Stimulated activated effector memory CD8-positive, alpha-beta T cell treated with anti-CD3 and anti-CD28 coated beads, Interleukin-12 subunit alpha, Interleukin-12 subunit beta, amount 100 ng/mL, for 72 hours (primary cell): ENCODE results near the gene NBEAL2.

Experiments
- ATAC-seq: fragments of 150-1000 bp; cut with Tn5 transposase; 2 replicates; pipeline ENCODE4 v1.10.0; 2021
- DNase-seq, 2 donors: peaks; one replicate each; pipeline ENCODE4 v3.0.0; 2021 to 2022; ENCODE audit warnings: low spot score in 2 of 2
- H3K27ac Mint-ChIP-seq: one replicate; pipeline ENCODE4 v1.8.0; 2022; ENCODE audit warnings: mild to moderate bottlenecking, mixed read lengths
- H3K36me3 Mint-ChIP-seq: one replicate; pipeline ENCODE4 v1.8.0; 2022; ENCODE audit warnings: mild to moderate bottlenecking, mixed read lengths
- H3K4me1 Mint-ChIP-seq: one replicate; pipeline ENCODE4 v1.8.0; 2022; ENCODE audit warnings: mixed read lengths
- H3K4me3 Mint-ChIP-seq: one replicate; pipeline ENCODE4 v1.8.0; 2022; ENCODE audit warnings: mild to moderate bottlenecking, mixed read lengths
- H3K9me3 Mint-ChIP-seq: one replicate; pipeline ENCODE4 v1.8.0; 2022; ENCODE audit warnings: mixed read lengths

NBEAL2 gene

GRCh38 chr3:46985588-46985987 lies 6.1 kb downstream of the NBEAL2 start:
- no peaks in the 10 kb centered on the region for H3K9me3 Mint-ChIP-seq
- no peak for ATAC-seq
- DNase-seq, result no peak
- peaks cover 25% of the 10 kb centered on the region for H3K36me3 Mint-ChIP-seq
- peaks cover 92% of the 10 kb centered on the region for H3K4me1 Mint-ChIP-seq
- peak overlapping the region; percentile 96 for H3K27ac Mint-ChIP-seq
- no peak overlapping the region for H3K4me3 Mint-ChIP-seq

- Mint-ChIP-seq H3K4me3 (peak overlapping the region; percentile 75), H3K27ac (peak overlapping the region; percentile 96), H3K4me1 (peaks cover 93% of the 10 kb centered on the region), H3K9me3 (no peaks in the 10 kb centered on the region), H3K36me3 (peaks cover 31% of the 10 kb centered on the region)
- DNase-seq (no peak), ATAC-seq (no peak)
Measured at GRCh38 chr3:46986055-46986730, 6.7 kb downstream of the NBEAL2 start.

- H3K4me3 Mint-ChIP-seq, result peak overlapping the region; percentile 75
- peaks cover 90% of the 10 kb centered on the region for H3K4me1 Mint-ChIP-seq
- H3K9me3 Mint-ChIP-seq, result no peaks in the 10 kb centered on the region
- ATAC-seq (no peak), DNase-seq (no peak)
- peak overlapping the region; percentile 96 for H3K27ac Mint-ChIP-seq
- H3K36me3 Mint-ChIP-seq, result peaks cover 33% of the 10 kb centered on the region
Measured at GRCh38 chr3:46986782-46987310, 7.4 kb downstream of the NBEAL2 start.

- H3K4me1 Mint-ChIP-seq, result peaks cover 90% of the 10 kb centered on the region
- DNase-seq, result no peak
- no peaks in the 10 kb centered on the region for H3K9me3 Mint-ChIP-seq
- H3K27ac Mint-ChIP-seq, result peak overlapping the region; percentile 96
- ATAC-seq, result peak; percentile 36
- H3K36me3 Mint-ChIP-seq, result peaks cover 35% of the 10 kb centered on the region
- peak overlapping the region; percentile 75 for H3K4me3 Mint-ChIP-seq
Measured at GRCh38 chr3:46987319-46987742, 7.9 kb downstream of the NBEAL2 start.

- H3K9me3 Mint-ChIP-seq, result no peaks in the 10 kb centered on the region
- H3K4me1 Mint-ChIP-seq, result peaks cover 89% of the 10 kb centered on the region
- ATAC-seq (peak; percentile 95), DNase-seq (peak; percentile 73 to 92)
- H3K4me3 Mint-ChIP-seq, result peak overlapping the region; percentile 75
- peak overlapping the region; percentile 96 for H3K27ac Mint-ChIP-seq
- H3K36me3 Mint-ChIP-seq, result peaks cover 41% of the 10 kb centered on the region
Measured at GRCh38 chr3:46987743-46988401, 8.4 kb downstream of the NBEAL2 start.

GRCh38 chr3:46988616-46989015 lies 9.2 kb downstream of the NBEAL2 start:
- Mint-ChIP-seq H3K9me3 (no peaks in the 10 kb centered on the region), H3K4me1 (peaks cover 87% of the 10 kb centered on the region), H3K27ac (peak overlapping the region; percentile 96), H3K36me3 (peaks cover 34% of the 10 kb centered on the region), H3K4me3 (peak overlapping the region; percentile 75)
- ATAC-seq (no peak), DNase-seq (no peak)

GRCh38 chr3:46989146-46989810 lies 9.8 kb downstream of the NBEAL2 start:
- Mint-ChIP-seq H3K4me3 (peak overlapping the region; percentile 75), H3K9me3 (no peaks in the 10 kb centered on the region)

GRCh38 chr3:46990573-46991374 lies 11.3 kb downstream of the NBEAL2 start:
- peaks cover 36% of the 10 kb centered on the region for H3K36me3 Mint-ChIP-seq
- DNase-seq (no peak), ATAC-seq (no peak)
- H3K9me3 Mint-ChIP-seq, result no peaks in the 10 kb centered on the region
- H3K4me3 Mint-ChIP-seq, result no peak overlapping the region
- peaks cover 75% of the 10 kb centered on the region for H3K4me1 Mint-ChIP-seq
- peak overlapping the region; percentile 96 for H3K27ac Mint-ChIP-seq

More at GRCh38 chr3:46989146-46989810, 9.8 kb downstream of the NBEAL2 start:
- DNase-seq, result no peak
- H3K36me3 Mint-ChIP-seq, result peaks cover 36% of the 10 kb centered on the region
- no peak for ATAC-seq
- peak overlapping the region; percentile 96 for H3K27ac Mint-ChIP-seq
- H3K4me1 Mint-ChIP-seq, result peaks cover 82% of the 10 kb centered on the region

- ATAC-seq, result no peak
- Mint-ChIP-seq H3K4me1 (peaks cover 71% of the 10 kb centered on the region), H3K9me3 (no peaks in the 10 kb centered on the region), H3K36me3 (peaks cover 42% of the 10 kb centered on the region), H3K27ac (peak overlapping the region; percentile 96), H3K4me3 (no peak overlapping the region)
- no peak for DNase-seq
Measured at GRCh38 chr3:46991406-46992165, 12.1 kb downstream of the NBEAL2 start.

GRCh38 chr3:46992231-46992630 lies 12.8 kb downstream of the NBEAL2 start:
- peaks cover 71% of the 10 kb centered on the region for H3K4me1 Mint-ChIP-seq

GRCh38 chr3:46993292-46993691 lies 13.8 kb downstream of the NBEAL2 start:
- H3K36me3 Mint-ChIP-seq, result peaks cover 58% of the 10 kb centered on the region
- no peaks in the 10 kb centered on the region for H3K9me3 Mint-ChIP-seq
- peak overlapping the region; percentile 74 for H3K27ac Mint-ChIP-seq

More at GRCh38 chr3:46992231-46992630, 12.8 kb downstream of the NBEAL2 start:
- no peaks in the 10 kb centered on the region for H3K9me3 Mint-ChIP-seq
- DNase-seq, result no peak
- H3K4me3 Mint-ChIP-seq, result no peak overlapping the region
- H3K36me3 Mint-ChIP-seq, result peaks cover 47% of the 10 kb centered on the region
- ATAC-seq, result no peak
- peak overlapping the region; percentile 74 for H3K27ac Mint-ChIP-seq

GRCh38 chr3:46993986-46994385 lies 14.5 kb downstream of the NBEAL2 start:
- Mint-ChIP-seq H3K9me3 (no peaks in the 10 kb centered on the region), H3K36me3 (peaks cover 65% of the 10 kb centered on the region), H3K27ac (peak overlapping the region; percentile 74), H3K4me3 (no peak overlapping the region), H3K4me1 (peaks cover 68% of the 10 kb centered on the region)
- ATAC-seq, result no peak
- no peak for DNase-seq

More at GRCh38 chr3:46993292-46993691, 13.8 kb downstream of the NBEAL2 start:
- DNase-seq (no peak), ATAC-seq (no peak)
- Mint-ChIP-seq H3K4me3 (no peak overlapping the region), H3K4me1 (peaks cover 71% of the 10 kb centered on the region)

GRCh38 chr3:46994801-46995731 lies 15.6 kb downstream of the NBEAL2 start:
- Mint-ChIP-seq H3K36me3 (peaks cover 71% of the 10 kb centered on the region), H3K4me3 (no peak overlapping the region), H3K27ac (peak overlapping the region; percentile 74), H3K4me1 (peaks cover 62% of the 10 kb centered on the region), H3K9me3 (no peaks in the 10 kb centered on the region)
- DNase-seq (no peak), ATAC-seq (no peak)
